COLO668 (cell line): Measurements from ENCODE around the gene KLHL9.

ENCODE experiments used
- DNase-seq: peaks from one replicate; lab custom pipeline; 2025; ENCODE audit not compliant: unreplicated experiment; lab: John Stamatoyannopoulos, UW

Gene KLHL9

DNA sequence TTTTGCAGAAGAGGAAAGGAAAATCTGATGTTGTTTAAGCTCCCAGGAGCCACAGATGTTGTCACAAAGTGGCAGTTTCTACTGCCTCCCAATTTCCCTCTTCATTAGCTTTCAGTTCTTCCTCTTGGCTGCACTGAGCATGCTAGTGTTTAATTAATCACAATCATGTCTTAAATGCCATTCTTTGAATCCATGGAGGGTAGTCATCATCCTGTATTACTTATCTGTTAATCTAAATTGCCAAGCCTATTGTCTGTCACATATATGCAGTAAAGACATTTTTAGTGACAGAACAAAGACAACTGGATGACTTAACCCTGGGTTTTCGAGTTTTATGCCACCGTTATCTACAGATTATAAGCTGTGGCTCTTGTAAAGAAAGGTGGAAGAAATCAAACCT lies 14.7 kb downstream of the KLHL9 start:
- no peak for DNase-seq

DNA sequence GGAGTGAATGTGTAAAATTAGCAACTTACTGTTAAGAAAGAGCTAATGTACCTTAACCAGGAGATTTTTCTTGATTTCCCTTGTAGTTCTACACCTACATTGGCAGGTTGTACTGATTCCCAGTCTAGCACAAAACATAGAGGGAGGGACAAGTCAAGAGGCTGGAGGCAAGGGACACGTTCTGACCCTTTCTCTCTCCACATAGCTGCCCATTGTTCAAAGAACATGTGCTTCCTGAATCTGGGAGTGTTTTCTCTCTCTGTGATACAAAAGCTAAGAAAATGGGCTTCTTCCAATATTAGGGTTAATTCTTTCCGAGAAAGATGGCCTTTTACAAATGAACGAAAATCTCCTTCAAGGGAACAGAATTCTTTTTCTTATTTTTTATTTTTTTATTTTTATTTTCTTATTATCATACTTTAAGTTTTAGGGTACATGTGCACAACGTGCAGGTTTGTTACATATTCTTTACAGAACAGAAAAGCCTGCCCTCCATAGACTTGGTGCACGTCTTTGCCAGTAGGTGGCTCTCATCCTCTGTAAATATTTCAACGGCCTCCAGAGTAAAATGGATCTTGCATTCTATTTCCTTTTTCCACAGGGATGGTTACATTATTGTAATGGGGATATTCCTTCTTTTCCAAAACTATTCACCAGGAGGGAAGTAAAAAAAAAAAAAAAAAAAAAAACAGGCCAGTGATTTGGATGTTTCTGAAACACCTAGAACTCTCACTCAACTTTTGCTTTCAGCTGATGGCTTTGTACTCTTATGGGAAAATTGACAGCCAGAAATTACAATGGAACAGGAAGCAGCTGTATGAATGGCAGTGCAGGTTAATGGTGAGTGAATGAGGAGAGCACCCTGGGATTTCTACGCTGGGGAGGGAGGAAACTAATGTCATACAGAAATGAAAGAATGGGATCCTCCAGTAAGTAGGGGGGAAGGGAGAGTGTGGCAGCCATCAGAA lies 17.0 kb downstream of the KLHL9 start:
- peak; percentile 24 for DNase-seq

DNA sequence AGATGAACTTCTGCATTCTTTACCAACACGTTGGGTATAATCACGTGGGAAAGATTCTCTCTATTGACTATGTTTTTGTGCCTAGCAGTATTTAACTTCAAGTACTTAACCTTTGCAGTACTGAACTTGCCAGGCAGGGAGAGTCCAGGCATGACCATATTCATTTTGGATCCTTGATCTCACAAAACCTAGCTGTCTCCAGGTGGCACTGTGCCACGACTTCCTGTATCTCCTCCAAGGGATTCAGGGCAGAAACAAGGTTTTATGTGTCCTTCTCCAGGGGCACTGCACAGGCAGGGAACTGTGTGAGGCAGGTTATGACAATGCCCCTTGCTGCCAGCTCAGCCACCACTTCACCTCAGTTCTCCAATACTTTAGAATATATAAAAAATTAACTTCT lies 18.3 kb downstream of the KLHL9 start:
- DNase-seq, result no peak

DNA sequence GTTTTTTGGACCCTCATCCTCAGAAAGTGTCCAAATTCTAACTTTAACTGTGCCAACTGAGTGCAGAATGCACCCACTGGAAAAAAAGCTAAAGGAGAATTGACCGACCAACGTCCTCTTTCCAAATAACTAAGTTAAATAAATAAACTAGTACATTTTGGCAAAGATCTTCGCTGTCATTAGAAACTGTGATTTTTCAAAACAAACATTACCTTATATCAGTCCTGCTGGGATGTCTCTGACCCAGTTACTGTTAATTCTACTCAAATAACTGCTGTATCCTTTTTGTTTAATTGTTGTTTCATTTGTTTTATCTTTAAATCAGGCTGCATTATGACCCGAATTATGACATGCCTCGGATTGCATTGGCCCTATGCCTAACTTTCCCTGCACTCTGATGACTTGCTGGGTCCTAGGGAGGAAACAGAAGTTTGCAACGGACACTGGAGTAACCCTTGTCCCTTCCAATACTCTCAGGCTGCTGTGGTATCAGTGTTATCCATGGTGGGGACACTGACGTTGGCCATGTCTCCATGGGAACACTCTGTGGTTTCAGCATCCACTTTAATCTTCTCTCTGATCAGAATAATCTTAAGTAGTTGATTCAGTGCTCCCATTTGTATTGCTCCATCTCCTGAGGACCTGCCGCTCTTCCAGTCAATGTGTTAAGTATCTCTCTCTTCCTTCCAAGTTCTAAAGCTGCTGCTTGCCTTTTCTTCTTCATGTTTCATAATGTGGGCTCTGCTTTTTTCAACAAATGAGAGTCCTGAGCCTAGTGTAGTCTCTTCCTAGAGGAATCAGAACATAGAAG lies 19.0 kb downstream of the KLHL9 start:
- DNase-seq, result no peak

- no peak for DNase-seq
Measured at GRCh38 chr9:21314152-21314551, 21.1 kb downstream of the KLHL9 start.

DNA sequence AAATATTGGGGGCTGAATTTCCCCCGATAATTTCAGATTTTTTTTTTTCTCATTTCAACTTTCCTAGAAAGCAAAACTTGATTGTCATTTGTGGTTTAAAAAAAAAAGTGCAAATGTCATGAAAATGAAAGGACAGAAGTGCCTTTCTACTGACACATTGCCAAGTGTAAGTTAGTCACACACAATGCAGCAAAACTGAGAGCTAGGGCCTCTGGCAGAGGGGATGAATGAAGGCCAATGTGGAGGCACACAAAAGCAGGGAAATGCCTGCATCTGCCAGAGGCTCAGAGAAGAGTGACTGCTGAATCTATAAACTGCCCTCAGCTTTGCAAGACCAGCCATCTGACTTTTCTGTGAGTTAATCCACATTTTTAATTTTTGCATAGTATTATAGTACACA lies 23.3 kb downstream of the KLHL9 start:
- no peak for DNase-seq

- DNase-seq, result no peak
Measured at GRCh38 chr9:21305213-21305612, 30.0 kb downstream of the KLHL9 start, which contains the start of gene IFNA5. Gene IFNA5 (minus strand): TSS chr9:21305313. CDS start chr9:21305256, 57 bp downstream.

GRCh38 chr9:21295992-21296391 lies 39.2 kb downstream of the KLHL9 start:
- no peak for DNase-seq

- no peak for DNase-seq
Measured at GRCh38 chr9:21294904-21295538, 40.2 kb downstream of the KLHL9 start.

DNA sequence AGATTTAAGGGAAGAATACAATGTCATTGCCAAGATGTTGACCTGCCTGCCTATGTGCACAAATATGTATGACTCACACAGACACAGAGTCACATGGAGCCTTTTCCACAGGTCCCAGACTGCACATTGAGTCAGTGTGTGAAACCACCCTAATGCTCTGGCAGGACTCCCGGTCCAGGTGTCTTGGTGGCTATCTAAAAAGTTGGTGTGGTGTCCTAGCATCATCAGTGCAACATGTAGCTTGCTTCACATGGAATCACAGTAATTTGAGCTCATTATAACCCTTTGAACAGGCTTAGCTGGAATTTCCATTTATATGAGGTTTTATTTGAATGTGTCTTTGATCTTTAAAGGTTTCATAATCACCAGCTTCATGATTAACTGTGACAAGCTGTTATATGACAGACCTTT lies 40.8 kb downstream of the KLHL9 start:
- DNase-seq, result no peak

DNA sequence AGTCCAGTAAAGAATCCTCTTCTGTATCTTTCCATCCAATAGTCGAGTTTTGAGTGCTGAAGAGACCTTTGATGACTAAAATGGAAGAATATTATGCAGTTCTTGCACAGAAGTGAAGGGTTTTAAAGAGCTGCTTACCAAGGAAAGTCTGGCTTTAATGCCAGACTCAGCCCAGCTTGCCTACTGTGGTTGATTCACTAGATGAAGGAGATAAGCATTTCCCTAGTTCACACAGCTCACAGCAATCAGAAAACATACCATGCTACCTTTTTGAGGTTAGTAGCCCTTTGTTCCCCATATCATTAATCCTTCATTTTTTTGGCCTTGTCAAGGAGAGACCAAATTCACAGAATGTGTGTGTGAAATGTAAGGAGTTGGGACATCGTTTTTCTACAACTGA lies 45.4 kb downstream of the KLHL9 start:
- no peak for DNase-seq

GRCh38 chr9:21287280-21287679 lies 47.9 kb downstream of the KLHL9 start:
- DNase-seq, result no peak

GRCh38 chr9:21286659-21287058 lies 48.5 kb downstream of the KLHL9 start:
- DNase-seq, result no peak

- no peak for DNase-seq
Measured at GRCh38 chr9:21286099-21286498, 49.1 kb downstream of the KLHL9 start.

GRCh38 chr9:21281275-21281674 lies 53.9 kb downstream of the KLHL9 start:
- no peak for DNase-seq
